ENCODE measurements around the gene TARBP1. TPM values are rescaled to one million over a fixed set of nuclear protein-coding genes. Genes with fewer than 3 reads are reported as not detected.

The TARBP1 gene
- total RNA-seq, 4 donors from 2014 or later: 13.8 to 23.0 (median 16.3) TPM

GRCh38 chr1:234500269-234500668, 21.3 kb upstream of the TARBP1 start:
- intact Hi-C loops (cut with DNase I; ENCODE audit: low total_unique reads): loop anchor here (10.0 kb wide), 1 partner anchor 85 kb away; no protein-coding TSS in a partner anchor
- H3K4me3 ChIP-seq (ENCODE audit: low read depth, poor library complexity, severe bottlenecking): no peak overlapping the region
- TF ChIP-seq POLR2A (IDR thresholded peaks at IDR 0.05) (no peak), CTCF (IDR thresholded peaks at IDR 0.05) (no peak)
- no peak for DNase-seq (ENCODE audit: low spot score in 2 of 2)
- 38 to 44% methylated on average over 2 of the region's 2 CpGs for WGBS, 2 donors

GRCh38 chr1:234499943-234500245, 20.9 kb upstream of the TARBP1 start:
- intact Hi-C loops (cut with DNase I; ENCODE audit: low total_unique reads): loop anchor here (5.0 to 10.0 kb wide), 3 partner anchors 85 to 582 kb away; no protein-coding TSS in a partner anchor
- H3K4me3 ChIP-seq (ENCODE audit: low read depth, poor library complexity, severe bottlenecking): no peak overlapping the region
- WGBS, 2 donors: 39 to 46% methylated on average over 4 of the region's 4 CpGs
- no peak for TF ChIP-seq POLR2A (IDR thresholded peaks at IDR 0.05)
- TF ChIP-seq CTCF (IDR thresholded peaks at IDR 0.05): no peak
- DNase-seq (ENCODE audit: low spot score in 2 of 2): no peak

GRCh38 chr1:234499119-234499942, 20.4 kb upstream of the TARBP1 start:
- DNase-seq (ENCODE audit: low spot score in 2 of 2): peak; percentile 91 to 99
- TF ChIP-seq CTCF (IDR thresholded peaks at IDR 0.05): peak in 2 of 3 donors; percentile 4 to 91
- TF ChIP-seq POLR2A (IDR thresholded peaks at IDR 0.05): no peak
- intact Hi-C loops (cut with DNase I; ENCODE audit: low total_unique reads): loop anchor here (5.0 to 10.0 kb wide), 2 partner anchors 235 to 583 kb away; no protein-coding TSS in a partner anchor
- H3K4me3 ChIP-seq (ENCODE audit: low read depth, poor library complexity, severe bottlenecking): no peak overlapping the region
- whole genome bisulfite sequencing, 2 donors: 8 to 9% methylated on average over 26 to 27 of the region's 27 CpGs

- intact Hi-C loops (cut with DNase I; ENCODE audit: low total_unique reads): loop anchor here (5.0 to 10.0 kb wide), 2 partner anchors 236 to 584 kb away; no protein-coding TSS in a partner anchor
- WGBS, 2 donors: 41 to 52% methylated on average over 9 of the region's 9 CpGs
- no peak for DNase-seq (ENCODE audit: low spot score in 2 of 2)
- H3K4me3 ChIP-seq (ENCODE audit: low read depth, poor library complexity, severe bottlenecking): no peak overlapping the region
- no peak for TF ChIP-seq POLR2A (IDR thresholded peaks at IDR 0.05)
- TF ChIP-seq CTCF (IDR thresholded peaks at IDR 0.05): no peak
Measured at GRCh38 chr1:234498448-234499118, 19.6 kb upstream of the TARBP1 start.

- intact Hi-C loops (cut with DNase I; ENCODE audit: low total_unique reads): loop anchor here (5.0 to 10.0 kb wide), 2 partner anchors 237 to 585 kb away; no protein-coding TSS in a partner anchor
- TF ChIP-seq CTCF (IDR thresholded peaks at IDR 0.05) (no peak), POLR2A (IDR thresholded peaks at IDR 0.05) (no peak)
- DNase-seq (ENCODE audit: low spot score in 2 of 2): no peak
- 93 to 100% methylated on average over 1 of the region's 1 CpG for WGBS, 2 donors
- H3K4me3 ChIP-seq (ENCODE audit: low read depth, poor library complexity, severe bottlenecking): no peak overlapping the region
Measured at GRCh38 chr1:234497589-234497988, 18.6 kb upstream of the TARBP1 start.
